ENCODE results near the gene PAK5.

The PAK5 gene

GRCh38 chr20:9573335-9574151, 265.3 kb downstream of the PAK5 start:
- no peak for DNase-seq

- no peak for DNase-seq
These were observed 266.2 kb downstream of the PAK5 start for GRCh38 chr20:9572670-9573069.

GRCh38 chr20:9571783-9572182, 267.1 kb downstream of the PAK5 start:
- DNase-seq, result no peak

DNA sequence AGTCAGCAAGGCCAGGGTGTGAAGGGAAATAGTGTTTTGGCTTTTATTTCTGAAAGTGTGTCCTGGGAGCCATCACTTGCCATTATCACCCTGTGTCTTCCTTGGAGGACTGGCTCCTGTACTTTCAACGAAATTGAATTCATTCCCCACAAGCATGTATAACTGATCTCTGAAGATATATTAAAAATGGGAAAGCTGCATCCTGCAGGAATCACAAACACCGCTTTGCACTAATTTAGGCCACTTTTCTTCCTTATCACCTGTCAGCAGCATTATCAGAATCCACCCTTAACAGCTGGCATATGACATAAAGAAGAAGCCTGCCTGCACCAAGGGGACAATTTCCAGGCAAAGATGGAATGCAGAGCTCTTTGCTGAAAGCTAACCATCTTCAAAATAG, 268.3 kb downstream of the PAK5 start:
- DNase-seq, result no peak

DNA sequence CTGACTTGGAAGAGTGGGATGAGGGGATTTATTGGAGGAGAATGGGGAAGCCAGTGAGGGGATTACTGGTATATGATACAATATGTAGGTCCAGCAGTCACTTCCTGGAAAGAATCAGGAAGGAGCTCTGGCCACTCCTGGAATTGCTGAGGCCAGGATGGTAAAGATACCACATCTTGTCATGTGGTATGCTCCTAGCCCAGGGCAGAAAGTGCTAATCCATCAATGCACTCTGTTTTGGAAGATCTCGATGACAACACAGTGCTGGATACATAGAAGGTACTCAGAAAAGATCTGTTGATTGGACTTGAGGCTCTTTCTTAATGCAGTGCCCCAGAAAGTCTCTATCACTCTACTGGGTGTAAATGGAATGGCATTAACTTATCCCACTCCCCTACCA, 271.9 kb downstream of the PAK5 start:
- no peak for DNase-seq

GRCh38 chr20:9565910-9566550, 272.8 kb downstream of the PAK5 start:
- no peak for DNase-seq

DNA sequence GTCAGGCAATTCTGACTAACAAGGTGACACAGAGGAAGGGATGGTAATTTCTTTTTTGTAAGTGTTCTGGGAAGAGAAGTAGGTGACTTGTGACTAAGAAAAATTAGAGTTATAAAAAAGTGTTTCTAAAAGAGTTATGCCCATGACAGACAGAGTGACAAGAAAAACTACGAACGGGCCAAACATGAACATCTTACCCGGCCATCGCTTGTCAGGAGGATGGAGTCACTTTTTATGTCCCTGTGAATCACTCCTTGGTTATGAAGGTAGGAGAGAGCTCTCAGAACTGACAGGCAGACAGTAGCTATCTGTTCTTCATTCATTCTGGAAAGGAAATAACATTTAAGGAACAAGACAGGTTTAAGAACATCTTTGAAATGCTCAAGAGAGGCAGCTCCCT, 281.5 kb downstream of the PAK5 start:
- DNase-seq, result no peak

- DNase-seq, result no peak
These were observed 283.1 kb downstream of the PAK5 start for GRCh38 chr20:9555781-9556180.

DNA sequence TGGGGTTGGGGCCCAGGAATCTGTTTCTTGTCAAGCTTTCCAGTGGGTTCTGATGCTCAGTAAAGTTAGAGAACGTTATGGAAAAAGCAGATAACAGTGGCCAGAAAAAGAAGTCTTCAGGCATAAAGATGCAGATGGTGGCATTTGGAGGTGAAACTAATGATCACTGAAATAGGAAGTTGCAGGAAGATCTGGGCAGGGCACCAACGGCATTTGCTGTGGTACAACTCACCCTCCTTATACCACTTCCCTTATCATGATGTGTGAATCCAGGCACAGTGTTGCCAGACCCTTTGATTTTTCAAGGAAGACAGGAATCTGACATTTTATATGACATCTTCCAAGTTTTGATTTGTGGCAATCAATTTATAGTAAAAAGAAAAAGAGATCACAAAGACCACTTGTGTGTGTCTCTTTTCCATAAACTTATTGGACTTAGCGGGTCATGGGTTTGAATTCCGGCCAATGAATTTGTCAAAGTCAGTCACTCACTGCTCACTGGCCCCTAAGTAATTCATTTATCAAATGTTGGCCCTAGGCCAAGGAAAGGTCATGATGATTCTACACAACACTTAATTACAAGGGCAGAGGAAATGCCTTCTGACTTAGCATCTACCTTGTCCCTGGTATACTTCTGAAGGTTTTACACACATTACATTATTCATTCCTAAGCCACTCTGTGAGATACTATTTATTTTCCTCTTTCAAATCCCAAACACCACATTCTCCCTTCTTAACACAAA, 286.9 kb downstream of the PAK5 start:
- no peak for DNase-seq

DNA sequence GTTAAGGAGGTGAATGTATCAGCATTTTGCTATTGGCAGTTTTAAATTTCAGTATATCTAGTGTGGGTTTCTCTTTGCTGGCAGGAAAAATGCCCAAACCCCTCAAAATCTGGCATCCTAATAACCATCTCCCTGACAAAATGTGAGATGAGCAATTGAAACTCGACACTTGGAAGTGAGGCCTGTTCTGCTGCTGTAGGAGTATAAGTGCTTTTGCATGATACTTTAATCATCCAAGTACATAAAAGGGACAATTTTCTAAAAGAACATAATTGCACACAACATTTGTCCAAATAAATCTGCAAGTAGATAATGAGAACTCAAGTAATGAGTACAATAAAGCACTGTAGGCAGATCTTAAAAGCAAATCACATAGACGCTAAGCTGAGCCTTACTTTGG, 288.0 kb downstream of the PAK5 start:
- no peak for DNase-seq

DNA sequence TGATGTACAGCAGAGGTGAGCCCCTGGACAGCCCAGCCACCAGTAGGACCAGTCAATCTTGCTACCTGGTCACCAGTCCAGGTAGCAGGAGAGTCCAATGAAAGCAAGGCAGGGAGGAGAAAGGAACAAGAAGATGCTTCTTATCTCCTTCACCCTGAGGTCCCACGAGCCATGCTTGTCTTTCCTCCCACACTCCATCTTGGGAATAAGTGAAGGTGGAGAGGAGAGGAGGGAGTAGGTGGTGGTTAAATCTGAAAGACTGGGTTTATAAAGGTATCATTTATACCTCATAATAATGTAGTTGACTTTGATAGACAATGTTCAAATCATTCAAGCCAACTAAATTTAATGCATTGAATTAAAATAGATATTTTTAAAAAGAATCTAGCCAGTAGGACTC, 288.6 kb downstream of the PAK5 start:
- no peak for DNase-seq

DNA sequence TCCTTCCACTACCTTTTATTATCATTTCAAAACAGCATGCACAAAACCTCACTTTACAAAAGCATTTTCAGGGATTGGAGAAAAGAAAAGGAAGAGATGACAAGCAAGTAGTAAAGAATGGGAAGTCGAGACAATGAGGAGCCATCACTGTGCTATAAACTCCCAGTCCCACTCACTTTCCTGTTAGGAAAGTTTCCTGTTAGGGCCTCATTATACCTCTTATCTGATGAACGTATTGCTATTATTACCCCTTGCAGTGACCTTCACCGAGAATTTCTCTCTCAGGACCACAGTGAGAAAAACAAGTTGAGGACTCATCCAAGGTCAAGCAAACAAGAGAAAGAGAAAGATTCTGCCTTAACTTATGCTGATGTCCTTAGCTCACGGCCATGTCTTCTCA, 295.7 kb downstream of the PAK5 start:
- DNase-seq, result no peak

GRCh38 chr20:9535449-9535848, 303.4 kb downstream of the PAK5 start:
- no peak for DNase-seq

DNA sequence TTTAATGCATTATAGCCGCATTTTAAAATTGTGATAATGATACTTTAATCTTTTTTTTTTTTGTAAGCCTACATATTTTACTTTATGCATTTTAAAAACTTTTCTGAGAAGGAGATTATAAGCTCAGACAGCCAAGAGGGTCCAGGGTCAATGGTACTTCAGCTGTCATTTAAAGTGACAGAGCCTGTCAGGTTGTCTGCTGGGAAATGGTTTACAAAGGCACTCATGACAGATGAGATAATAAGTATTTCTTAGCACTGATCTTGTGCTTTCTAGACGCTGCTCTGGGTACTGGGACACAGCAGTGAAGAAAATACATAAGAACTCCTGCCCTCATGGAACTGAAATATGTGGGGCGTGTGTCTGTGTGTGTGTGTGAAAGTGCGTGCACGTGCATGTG, 304.9 kb downstream of the PAK5 start:
- DNase-seq, result no peak

DNA sequence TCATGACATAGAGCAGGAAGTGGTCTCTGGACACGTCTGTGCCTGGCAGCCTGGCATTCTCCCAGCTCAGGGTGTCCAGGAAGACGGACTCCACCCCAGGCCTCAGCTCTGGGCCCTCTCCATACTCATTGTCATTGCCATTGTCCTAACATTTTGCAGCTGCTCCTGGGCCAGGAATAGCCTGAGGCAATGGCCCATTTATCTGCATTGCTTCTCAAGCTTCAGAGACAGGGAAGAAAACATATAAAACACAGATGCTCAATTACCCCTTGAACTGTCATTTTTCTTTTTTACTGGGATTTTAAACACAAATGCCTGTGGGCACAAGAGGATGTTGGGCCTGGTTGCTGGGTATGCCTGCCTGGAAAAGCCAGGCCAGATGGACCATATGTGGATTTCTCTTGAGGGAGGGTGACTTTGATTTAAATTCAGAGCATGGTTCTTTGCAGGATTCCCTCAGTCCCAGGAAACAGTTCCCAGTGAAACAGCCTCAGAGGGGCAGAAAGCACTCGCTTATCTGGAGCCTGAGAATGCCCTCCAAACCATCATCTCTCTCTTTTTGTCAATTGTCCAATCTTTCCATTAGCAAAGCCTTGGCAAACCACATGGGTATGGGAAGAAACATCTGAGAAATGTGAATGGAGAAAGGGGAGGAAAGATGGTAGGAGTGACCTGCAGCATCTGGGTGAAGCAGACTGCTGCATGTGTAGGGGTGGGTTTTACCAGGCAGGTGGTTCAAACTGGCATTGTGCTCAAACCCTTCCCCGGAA, 306.6 kb downstream of the PAK5 start:
- no peak for DNase-seq

DNA sequence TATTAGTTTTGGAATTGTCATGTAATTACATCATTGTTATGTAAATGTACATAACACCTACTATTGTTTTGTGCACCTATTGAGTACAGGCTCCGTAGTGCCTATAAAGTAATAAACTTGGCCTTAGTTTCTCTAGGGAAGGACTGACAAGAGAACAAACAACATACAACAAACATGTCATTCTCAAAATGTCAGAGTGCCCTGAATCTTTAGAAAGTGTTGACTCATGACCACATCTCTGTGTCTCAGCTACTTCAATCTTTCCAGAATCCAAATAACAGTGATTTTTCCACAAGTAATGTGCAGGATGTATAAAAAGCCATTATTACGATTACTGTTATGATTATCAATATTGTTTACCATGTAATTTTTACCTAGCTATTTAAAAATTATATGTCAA, 307.3 kb downstream of the PAK5 start:
- DNase-seq, result no peak

DNA sequence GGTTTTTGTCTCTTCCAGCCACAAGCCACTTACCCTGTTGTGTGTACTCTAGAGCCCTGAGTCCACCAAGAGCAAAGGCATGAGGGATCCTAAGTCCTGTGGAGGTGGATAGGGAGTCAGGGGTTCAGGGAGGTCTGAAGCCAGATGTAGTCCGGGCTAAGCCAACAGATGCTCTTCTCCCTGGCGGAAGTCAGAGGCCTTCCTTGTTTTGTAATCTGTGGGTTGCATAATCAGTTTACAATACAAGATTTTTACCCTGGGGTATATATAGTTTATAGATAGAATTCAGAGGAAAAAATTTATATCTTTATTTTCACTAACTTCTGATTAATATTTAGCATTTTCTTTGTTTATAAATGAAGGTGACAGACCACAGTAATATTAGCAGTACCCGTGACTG, 315.2 kb downstream of the PAK5 start:
- DNase-seq, result no peak

- no peak for DNase-seq
These were observed 318.8 kb downstream of the PAK5 start for GRCh38 chr20:9520086-9520485.

GRCh38 chr20:9518576-9519175, 320.2 kb downstream of the PAK5 start:
- no peak for DNase-seq

GRCh38 chr20:9517297-9518162, 321.3 kb downstream of the PAK5 start:
- DNase-seq, result no peak

GRCh38 chr20:9516234-9516871, 322.5 kb downstream of the PAK5 start:
- DNase-seq, result no peak

All from CD4-positive, alpha-beta T cell treated with Interleukin-17A for 4 hours (primary cell).